CD4-positive, alpha-beta T cell (primary cell): Measurements from ENCODE around the gene RPP25L. TPM values are rescaled to one million over a fixed set of nuclear protein-coding genes. Genes with fewer than 3 reads are reported as not detected.

Experiments used
- ATAC-seq: fragments of 200-7000 bp; cut with Tn5 transposase; one replicate; pipeline ENCODE4 v1.10.0; 2022; ENCODE audit warnings: mild to moderate bottlenecking; ENCODE audit not compliant: poor library complexity
- CTCF ChIA-PET: fragments of 350-600 bp; sonication (Branson Sonifier 250); formaldehyde crosslinking; loops from one replicate; lab custom pipeline; 2021; ENCODE audit warnings: antibody characterized with exemption, inconsistent platforms; lab: Charles Lee
- POLR2A ChIA-PET: fragments of 350-600 bp; sonication (Branson Sonifier 250); formaldehyde crosslinking; loops from one replicate; lab custom pipeline; 2021; ENCODE audit warnings: antibody characterized with exemption, inconsistent platforms; lab: Charles Lee
- DNase-seq, 14 experiments: peaks; one replicate each; pipeline ENCODE4 v3.0.0-alpha.2; 2013 to 2020; ENCODE audit warnings: mixed read lengths in 2 of 14
- H3K27ac ChIP-seq, 2 donors: one replicate each; pipeline versions ENCODE4 v1.5.1 to v1.7.0; 2013; ENCODE audit warnings: low read length in 2 of 2, low read depth in 1 of 2, mild to moderate bottlenecking in 1 of 2
- H3K27me3 ChIP-seq, 2 experiments: 1 replicate in 1 of 2; 2 replicates in 1 of 2; pipeline versions ENCODE4 v1.6.1 to v1.7.0; 2013; ENCODE audit warnings: low read length in 2 of 2, control low read depth in 1 of 2, mild to moderate bottlenecking in 1 of 2, moderate library complexity in 1 of 2; ENCODE audit not compliant: insufficient read depth in 2 of 2, control insufficient read depth in 1 of 2
- H3K36me3 ChIP-seq: one replicate; pipeline ENCODE4 v1.6.1; 2013; ENCODE audit warnings: low read length, control low read depth; ENCODE audit not compliant: insufficient read depth
- H3K4me1 ChIP-seq: one replicate; pipeline ENCODE4 v1.6.1; 2013; ENCODE audit warnings: low read length, control low read depth; ENCODE audit not compliant: insufficient read depth
- H3K4me3 ChIP-seq: one replicate; pipeline ENCODE4 v1.5.1; 2013; ENCODE audit warnings: mild to moderate bottlenecking, low read length, moderate library complexity
- H3K9me3 ChIP-seq, 2 experiments: 1 replicate in 1 of 2; 2 replicates in 1 of 2; pipeline versions ENCODE4 v1.6.1 to v1.7.0; 2013; ENCODE audit warnings: low read length in 2 of 2, mild to moderate bottlenecking in 2 of 2, control low read depth in 1 of 2, moderate library complexity in 1 of 2; ENCODE audit not compliant: control insufficient read depth in 1 of 2, insufficient read depth in 1 of 2
- H3K27ac Mint-ChIP-seq: one replicate; pipeline ENCODE4 v1.8.0; 2020; ENCODE audit warnings: mixed read lengths
- H3K27me3 Mint-ChIP-seq: one replicate; pipeline ENCODE4 v1.8.0; 2021; ENCODE audit warnings: mixed read lengths
- H3K36me3 Mint-ChIP-seq: one replicate; pipeline ENCODE4 v1.8.0; 2021; ENCODE audit warnings: low read depth, mixed read lengths
- H3K4me1 Mint-ChIP-seq: one replicate; pipeline ENCODE4 v1.8.0; 2021; ENCODE audit warnings: low read depth, mixed read lengths
- H3K4me3 Mint-ChIP-seq: one replicate; pipeline ENCODE4 v1.8.0; 2020; ENCODE audit warnings: mild to moderate bottlenecking, mixed read lengths
- H3K9me3 Mint-ChIP-seq: one replicate; pipeline ENCODE4 v1.8.0; 2020; ENCODE audit warnings: mixed read lengths
- CTCF ChIP-seq: fragments of 200-600 bp; IDR thresholded peaks from one replicate; pipeline ENCODE4 v1.8.0; 2022; ENCODE audit warnings: antibody characterized with exemption, mild to moderate bottlenecking
- intact Hi-C, 2 experiments: fragments of 100-400 bp; cut with DNase I in 1 of 2; cut with micrococcal nuclease in 1 of 2; formaldehyde crosslinking; loops; one replicate each; pipeline versions ENCODE4 v1.15.1 to v1.9.0; 2023 to 2025; cut with DNase I, micrococcal nuclease
- total RNA-seq, 174 experiments: library from RNA in 2 of 174; stranded (reverse) in 2 of 174; gene quantifications; one replicate each; pipeline ENCODE4 v1.2.3 and lab custom pipeline; 2021 to 2026

The RPP25L gene
- total RNA-seq, 2 experiments from 2014 or later = 4.6 to 5.7 TPM

DNA sequence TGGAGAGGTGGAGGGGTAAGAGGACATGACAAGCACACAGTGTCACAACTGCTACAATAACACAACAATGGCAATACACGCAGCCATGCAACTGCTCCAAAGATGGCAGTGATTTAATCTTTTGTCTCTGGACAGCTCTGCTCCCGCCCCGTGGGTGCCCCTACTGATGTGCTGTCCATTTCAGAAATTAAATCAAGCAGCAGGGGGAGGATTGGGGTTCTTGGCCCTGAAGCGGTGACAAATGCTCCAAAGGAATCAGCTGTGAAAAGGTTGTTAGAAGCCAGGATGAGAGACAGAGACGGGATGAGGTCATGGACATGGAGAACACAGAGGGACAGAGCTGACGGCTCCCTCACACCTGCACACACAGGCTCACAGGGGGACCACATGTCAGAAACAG is 44.9 kb downstream of the RPP25L start:
- ChIA-PET CTCF (no interaction called here), POLR2A (no interaction called here)
- Mint-ChIP-seq H3K4me3 (no peak overlapping the region), H3K27me3 (peaks cover 69% of the 10 kb centered on the region), H3K27ac (no peak overlapping the region), H3K9me3 (no peaks in the 10 kb centered on the region), H3K4me1 (no peaks in the 10 kb centered on the region), H3K36me3 (no peaks in the 10 kb centered on the region)
- intact Hi-C loops = no loop called here
- no peak for ATAC-seq
- Histone ChIP-seq H3K36me3 (no peaks in the 10 kb centered on the region), H3K4me1 (no peaks in the 10 kb centered on the region), H3K27me3 (peaks cover 3 to 8% of the 10 kb centered on the region in 2 experiments), H3K9me3 (peaks cover 0 to 3% of the 10 kb centered on the region in 2 experiments), H3K27ac (no peak overlapping the region), H3K4me3 (no peak overlapping the region)
- no peak for TF ChIP-seq CTCF
- DNase-seq = no peak

DNA sequence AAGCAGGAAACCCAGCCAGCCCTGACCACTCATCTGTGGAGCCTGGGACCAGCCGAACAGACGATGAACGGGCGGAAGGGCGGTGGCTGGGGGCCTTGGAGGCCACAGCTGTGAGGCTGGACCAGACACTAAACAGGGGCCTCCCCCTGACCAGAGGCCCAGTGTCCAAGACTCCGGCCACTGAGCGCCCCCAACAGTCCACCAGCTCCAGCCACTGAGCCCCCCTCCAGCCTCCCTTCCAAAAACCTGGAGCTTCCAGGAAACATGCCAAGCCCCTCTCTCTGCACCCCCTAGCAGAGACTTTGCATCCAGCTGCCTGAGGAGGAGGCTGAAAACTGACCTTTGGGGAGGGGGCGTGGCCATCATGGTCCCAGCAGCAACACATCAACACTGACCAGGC is 45.6 kb downstream of the RPP25L start:
- no peak overlapping the region for H3K27ac ChIP-seq
- Mint-ChIP-seq H3K36me3 (no peaks in the 10 kb centered on the region), H3K4me3 (no peak overlapping the region), H3K27me3 (peaks cover 69% of the 10 kb centered on the region), H3K4me1 (no peaks in the 10 kb centered on the region), H3K27ac (no peak overlapping the region), H3K9me3 (no peaks in the 10 kb centered on the region)
- no peak for TF ChIP-seq CTCF
- DNase-seq (no peak), ATAC-seq (no peak)
- ChIA-PET CTCF (no interaction called here), POLR2A (no interaction called here)
- no peaks in the 10 kb centered on the region for H3K4me1 ChIP-seq
- H3K4me3 ChIP-seq = no peak overlapping the region
- H3K36me3 ChIP-seq = no peaks in the 10 kb centered on the region
- intact Hi-C loops = no loop called here
- H3K27me3 ChIP-seq = peaks cover 3 to 8% of the 10 kb centered on the region in 2 experiments
- H3K9me3 ChIP-seq = peaks cover 0 to 6% of the 10 kb centered on the region in 2 experiments

DNA sequence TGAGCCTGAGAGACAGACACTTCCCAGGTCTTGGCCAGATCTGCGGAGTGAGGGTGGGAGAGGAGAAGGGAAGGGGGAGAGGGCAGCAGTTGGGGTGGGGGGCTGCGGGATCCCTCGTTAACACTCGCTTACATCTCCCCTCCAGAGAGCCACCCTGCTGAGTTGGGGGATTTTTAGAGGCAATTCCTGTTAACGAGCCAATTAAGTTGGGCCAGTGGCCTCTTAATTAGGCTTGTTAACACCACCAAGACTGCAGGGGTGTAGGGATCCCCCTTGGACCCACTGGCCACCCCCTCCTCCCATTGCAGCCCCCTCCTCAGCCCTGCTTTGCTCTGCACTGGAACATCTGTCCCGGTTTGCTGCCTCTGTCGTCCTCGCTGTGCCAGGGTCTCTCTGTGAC is 46.0 kb downstream of the RPP25L start:
- H3K36me3 Mint-ChIP-seq = no peaks in the 10 kb centered on the region
- H3K9me3 Mint-ChIP-seq = no peaks in the 10 kb centered on the region
- DNase-seq = no peak
- no peaks in the 10 kb centered on the region for H3K4me1 Mint-ChIP-seq
- CTCF ChIA-PET = no interaction called here
- no peak for TF ChIP-seq CTCF
- no peaks in the 10 kb centered on the region for H3K36me3 ChIP-seq
- peaks cover 0 to 7% of the 10 kb centered on the region in 2 experiments for H3K9me3 ChIP-seq
- H3K4me3 ChIP-seq = no peak overlapping the region
- ATAC-seq = no peak
- no peak overlapping the region for H3K27ac Mint-ChIP-seq
- peaks cover 3 to 8% of the 10 kb centered on the region in 2 experiments for H3K27me3 ChIP-seq
- no peaks in the 10 kb centered on the region for H3K4me1 ChIP-seq
- no peak overlapping the region for H3K4me3 Mint-ChIP-seq
- POLR2A ChIA-PET = no interaction called here
- intact Hi-C loops = no loop called here
- peaks cover 64% of the 10 kb centered on the region for H3K27me3 Mint-ChIP-seq
- H3K27ac ChIP-seq = no peak overlapping the region
